ENCODE data around the gene UTP14C.

GRCh38 chr13:52053460-52053859, 29.0 kb downstream of the UTP14C start:
- TF ChIP-seq POLR2AphosphoS5 (IDR thresholded peaks at IDR 0.05) (no peak), POLR2A (IDR thresholded peaks at IDR 0.05) (no peak)
- TF ChIP-seq, protein P1, sequence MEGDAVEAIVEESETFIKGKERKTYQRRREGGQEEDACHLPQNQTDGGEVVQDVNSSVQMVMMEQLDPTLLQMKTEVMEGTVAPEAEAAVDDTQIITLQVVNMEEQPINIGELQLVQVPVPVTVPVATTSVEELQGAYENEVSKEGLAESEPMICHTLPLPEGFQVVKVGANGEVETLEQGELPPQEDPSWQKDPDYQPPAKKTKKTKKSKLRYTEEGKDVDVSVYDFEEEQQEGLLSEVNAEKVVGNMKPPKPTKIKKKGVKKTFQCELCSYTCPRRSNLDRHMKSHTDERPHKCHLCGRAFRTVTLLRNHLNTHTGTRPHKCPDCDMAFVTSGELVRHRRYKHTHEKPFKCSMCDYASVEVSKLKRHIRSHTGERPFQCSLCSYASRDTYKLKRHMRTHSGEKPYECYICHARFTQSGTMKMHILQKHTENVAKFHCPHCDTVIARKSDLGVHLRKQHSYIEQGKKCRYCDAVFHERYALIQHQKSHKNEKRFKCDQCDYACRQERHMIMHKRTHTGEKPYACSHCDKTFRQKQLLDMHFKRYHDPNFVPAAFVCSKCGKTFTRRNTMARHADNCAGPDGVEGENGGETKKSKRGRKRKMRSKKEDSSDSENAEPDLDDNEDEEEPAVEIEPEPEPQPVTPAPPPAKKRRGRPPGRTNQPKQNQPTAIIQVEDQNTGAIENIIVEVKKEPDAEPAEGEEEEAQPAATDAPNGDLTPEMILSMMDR (IDR thresholded peaks at IDR 0.05), result no peak
